ENCODE data around the gene BEAN1.

BEAN1 gene

GRCh38 chr16:66401610-66402009, 25.5 kb upstream of the BEAN1 start:
- H3K4me1 ChIP-seq (ENCODE audit: control insufficient read depth, insufficient read depth, low read length): no peaks in the 10 kb centered on the region
- peaks cover 2% of the 10 kb centered on the region for H3K27me3 ChIP-seq (ENCODE audit: control insufficient read depth, insufficient read depth, low read length)
- no peak overlapping the region for H3K27ac ChIP-seq (ENCODE audit: low read depth, low read length)
- H3K9ac ChIP-seq (ENCODE audit: low read length): no peak overlapping the region
- H3K4me3 ChIP-seq (ENCODE audit: low read length): no peak overlapping the region
- no peaks in the 10 kb centered on the region for H3K36me3 ChIP-seq (ENCODE audit: control insufficient read depth, insufficient read depth, low read length)

GRCh38 chr16:66402166-66402565, 24.9 kb upstream of the BEAN1 start:
- Histone ChIP-seq H3K36me3 (ENCODE audit: control insufficient read depth, insufficient read depth, low read length) (no peaks in the 10 kb centered on the region), H3K9ac (ENCODE audit: low read length) (no peak overlapping the region), H3K27ac (ENCODE audit: low read depth, low read length) (no peak overlapping the region), H3K4me3 (ENCODE audit: low read length) (no peak overlapping the region), H3K4me1 (ENCODE audit: control insufficient read depth, insufficient read depth, low read length) (no peaks in the 10 kb centered on the region), H3K27me3 (ENCODE audit: control insufficient read depth, insufficient read depth, low read length) (peaks cover 2% of the 10 kb centered on the region)

- no peak overlapping the region for H3K9ac ChIP-seq (ENCODE audit: low read length)
- H3K4me1 ChIP-seq (ENCODE audit: control insufficient read depth, insufficient read depth, low read length): no peaks in the 10 kb centered on the region
- H3K36me3 ChIP-seq (ENCODE audit: control insufficient read depth, insufficient read depth, low read length): no peaks in the 10 kb centered on the region
- peaks cover 2% of the 10 kb centered on the region for H3K27me3 ChIP-seq (ENCODE audit: control insufficient read depth, insufficient read depth, low read length)
- no peak overlapping the region for H3K4me3 ChIP-seq (ENCODE audit: low read length)
- no peak overlapping the region for H3K27ac ChIP-seq (ENCODE audit: low read depth, low read length)
These were observed 24.4 kb upstream of the BEAN1 start for GRCh38 chr16:66402591-66403230.

GRCh38 chr16:66403531-66404145, 23.5 kb upstream of the BEAN1 start:
- H3K27ac ChIP-seq (ENCODE audit: low read depth, low read length): no peak overlapping the region
- no peak overlapping the region for H3K4me3 ChIP-seq (ENCODE audit: low read length)
- H3K9ac ChIP-seq (ENCODE audit: low read length): no peak overlapping the region
- peaks cover 2% of the 10 kb centered on the region for H3K27me3 ChIP-seq (ENCODE audit: control insufficient read depth, insufficient read depth, low read length)
- H3K4me1 ChIP-seq (ENCODE audit: control insufficient read depth, insufficient read depth, low read length): no peaks in the 10 kb centered on the region
- H3K36me3 ChIP-seq (ENCODE audit: control insufficient read depth, insufficient read depth, low read length): no peaks in the 10 kb centered on the region

- Histone ChIP-seq H3K4me1 (ENCODE audit: control insufficient read depth, insufficient read depth, low read length) (no peaks in the 10 kb centered on the region), H3K4me3 (ENCODE audit: low read length) (no peak overlapping the region), H3K27ac (ENCODE audit: low read depth, low read length) (no peak overlapping the region), H3K9ac (ENCODE audit: low read length) (no peak overlapping the region), H3K27me3 (ENCODE audit: control insufficient read depth, insufficient read depth, low read length) (peaks cover 2% of the 10 kb centered on the region), H3K36me3 (ENCODE audit: control insufficient read depth, insufficient read depth, low read length) (no peaks in the 10 kb centered on the region)
These were observed 21.9 kb upstream of the BEAN1 start for GRCh38 chr16:66405057-66405783.

- H3K4me3 ChIP-seq (ENCODE audit: low read length): peak overlapping the region; percentile 62
- H3K27ac ChIP-seq (ENCODE audit: low read depth, low read length): no peak overlapping the region
- peaks cover 2% of the 10 kb centered on the region for H3K27me3 ChIP-seq (ENCODE audit: control insufficient read depth, insufficient read depth, low read length)
- H3K4me1 ChIP-seq (ENCODE audit: control insufficient read depth, insufficient read depth, low read length): no peaks in the 10 kb centered on the region
- no peaks in the 10 kb centered on the region for H3K36me3 ChIP-seq (ENCODE audit: control insufficient read depth, insufficient read depth, low read length)
- H3K9ac ChIP-seq (ENCODE audit: low read length): peak overlapping the region; percentile 22
These were observed 20.4 kb upstream of the BEAN1 start for GRCh38 chr16:66406534-66407221.

- no peaks in the 10 kb centered on the region for H3K4me1 ChIP-seq (ENCODE audit: control insufficient read depth, insufficient read depth, low read length)
- H3K4me3 ChIP-seq (ENCODE audit: low read length): peak overlapping the region; percentile 14
- peaks cover 2% of the 10 kb centered on the region for H3K27me3 ChIP-seq (ENCODE audit: control insufficient read depth, insufficient read depth, low read length)
- no peaks in the 10 kb centered on the region for H3K36me3 ChIP-seq (ENCODE audit: control insufficient read depth, insufficient read depth, low read length)
- H3K27ac ChIP-seq (ENCODE audit: low read depth, low read length): no peak overlapping the region
- no peak overlapping the region for H3K9ac ChIP-seq (ENCODE audit: low read length)
These were observed 18.7 kb upstream of the BEAN1 start for GRCh38 chr16:66408163-66409048.

GRCh38 chr16:66409156-66409555, 17.9 kb upstream of the BEAN1 start:
- H3K4me3 ChIP-seq (ENCODE audit: low read length): no peak overlapping the region
- H3K4me1 ChIP-seq (ENCODE audit: control insufficient read depth, insufficient read depth, low read length): no peaks in the 10 kb centered on the region
- H3K9ac ChIP-seq (ENCODE audit: low read length): no peak overlapping the region
- no peaks in the 10 kb centered on the region for H3K36me3 ChIP-seq (ENCODE audit: control insufficient read depth, insufficient read depth, low read length)
- no peaks in the 10 kb centered on the region for H3K27me3 ChIP-seq (ENCODE audit: control insufficient read depth, insufficient read depth, low read length)
- no peak overlapping the region for H3K27ac ChIP-seq (ENCODE audit: low read depth, low read length)

- H3K4me3 ChIP-seq (ENCODE audit: low read length): no peak overlapping the region
- no peaks in the 10 kb centered on the region for H3K4me1 ChIP-seq (ENCODE audit: control insufficient read depth, insufficient read depth, low read length)
- H3K36me3 ChIP-seq (ENCODE audit: control insufficient read depth, insufficient read depth, low read length): no peaks in the 10 kb centered on the region
- H3K27me3 ChIP-seq (ENCODE audit: control insufficient read depth, insufficient read depth, low read length): no peaks in the 10 kb centered on the region
- H3K9ac ChIP-seq (ENCODE audit: low read length): no peak overlapping the region
- H3K27ac ChIP-seq (ENCODE audit: low read depth, low read length): no peak overlapping the region
These were observed 14.9 kb upstream of the BEAN1 start for GRCh38 chr16:66412182-66412581.

- Histone ChIP-seq H3K27me3 (ENCODE audit: control insufficient read depth, insufficient read depth, low read length) (no peaks in the 10 kb centered on the region), H3K4me1 (ENCODE audit: control insufficient read depth, insufficient read depth, low read length) (no peaks in the 10 kb centered on the region), H3K36me3 (ENCODE audit: control insufficient read depth, insufficient read depth, low read length) (no peaks in the 10 kb centered on the region), H3K4me3 (ENCODE audit: low read length) (no peak overlapping the region), H3K9ac (ENCODE audit: low read length) (no peak overlapping the region), H3K27ac (ENCODE audit: low read depth, low read length) (no peak overlapping the region)
These were observed 12.2 kb upstream of the BEAN1 start for GRCh38 chr16:66414891-66415290.

GRCh38 chr16:66416136-66416535, 11.0 kb upstream of the BEAN1 start:
- Histone ChIP-seq H3K27me3 (ENCODE audit: control insufficient read depth, insufficient read depth, low read length) (no peaks in the 10 kb centered on the region), H3K4me1 (ENCODE audit: control insufficient read depth, insufficient read depth, low read length) (no peaks in the 10 kb centered on the region), H3K9ac (ENCODE audit: low read length) (no peak overlapping the region), H3K4me3 (ENCODE audit: low read length) (no peak overlapping the region), H3K36me3 (ENCODE audit: control insufficient read depth, insufficient read depth, low read length) (no peaks in the 10 kb centered on the region), H3K27ac (ENCODE audit: low read depth, low read length) (no peak overlapping the region)
